ENCODE data around the gene POMT1.

Gene POMT1

GRCh38 chr9:131523451-131524435 lies 21.0 kb downstream of the POMT1 start:
- no peak for TF ChIP-seq CTCF (IDR thresholded peaks at IDR 0.05; ENCODE audit: insufficient read depth, low read length, poor library complexity, severe bottlenecking)
- DNase-seq (ENCODE audit: extremely low read depth, insufficient read length), result no peak
- Histone ChIP-seq H3K4me3 (replicated peaks; ENCODE audit: low read depth, low read length) (no peak overlapping the region), H3K36me3 (ENCODE audit: control insufficient read depth, insufficient read depth, low read length) (peaks cover 30% of the 10 kb centered on the region), H3K27me3 (replicated peaks; ENCODE audit: control insufficient read depth, insufficient read depth, low read length) (no peaks in the 10 kb centered on the region)

GRCh38 chr9:131524665-131525315 lies 22.1 kb downstream of the POMT1 start:
- H3K36me3 ChIP-seq (ENCODE audit: control insufficient read depth, insufficient read depth, low read length), result peaks cover 30% of the 10 kb centered on the region
- no peak for DNase-seq (ENCODE audit: extremely low read depth, insufficient read length)
- TF ChIP-seq CTCF (IDR thresholded peaks at IDR 0.05; ENCODE audit: insufficient read depth, low read length, poor library complexity, severe bottlenecking), result no peak
- H3K27me3 ChIP-seq (replicated peaks; ENCODE audit: control insufficient read depth, insufficient read depth, low read length), result no peaks in the 10 kb centered on the region
- no peak overlapping the region for H3K4me3 ChIP-seq (replicated peaks; ENCODE audit: low read depth, low read length)

GRCh38 chr9:131525643-131526565 lies 23.2 kb downstream of the POMT1 start:
- no peak for TF ChIP-seq CTCF (IDR thresholded peaks at IDR 0.05; ENCODE audit: insufficient read depth, low read length, poor library complexity, severe bottlenecking)
- Histone ChIP-seq H3K27me3 (replicated peaks; ENCODE audit: control insufficient read depth, insufficient read depth, low read length) (no peaks in the 10 kb centered on the region), H3K36me3 (ENCODE audit: control insufficient read depth, insufficient read depth, low read length) (peaks cover 26% of the 10 kb centered on the region)

GRCh38 chr9:131528186-131528585 lies 25.5 kb downstream of the POMT1 start:
- H3K27me3 ChIP-seq (replicated peaks; ENCODE audit: control insufficient read depth, insufficient read depth, low read length), result no peaks in the 10 kb centered on the region
- H3K4me3 ChIP-seq (replicated peaks; ENCODE audit: low read depth, low read length), result no peak overlapping the region
- TF ChIP-seq CTCF (IDR thresholded peaks at IDR 0.05; ENCODE audit: insufficient read depth, low read length, poor library complexity, severe bottlenecking), result no peak
- H3K36me3 ChIP-seq (ENCODE audit: control insufficient read depth, insufficient read depth, low read length), result peaks cover 24% of the 10 kb centered on the region
- DNase-seq (ENCODE audit: extremely low read depth, insufficient read length), result no peak

More at GRCh38 chr9:131525643-131526565, 23.2 kb downstream of the POMT1 start:
- DNase-seq (ENCODE audit: extremely low read depth, insufficient read length), result no peak
- no peak overlapping the region for H3K4me3 ChIP-seq (replicated peaks; ENCODE audit: low read depth, low read length)

- Histone ChIP-seq H3K36me3 (ENCODE audit: control insufficient read depth, insufficient read depth, low read length) (peaks cover 19% of the 10 kb centered on the region), H3K4me3 (replicated peaks; ENCODE audit: low read depth, low read length) (no peak overlapping the region), H3K27me3 (replicated peaks; ENCODE audit: control insufficient read depth, insufficient read depth, low read length) (no peaks in the 10 kb centered on the region)
- TF ChIP-seq CTCF (IDR thresholded peaks at IDR 0.05; ENCODE audit: insufficient read depth, low read length, poor library complexity, severe bottlenecking), result no peak
- DNase-seq (ENCODE audit: extremely low read depth, insufficient read length), result no peak
Measured at GRCh38 chr9:131528886-131529505, 26.3 kb downstream of the POMT1 start.

All from GM06990 (cell line).